GM12892 (cell line): Measurements from ENCODE around the gene SYNDIG1.

Source experiments
- POLR2A ChIP-seq: IDR thresholded peaks from 2 replicates; pipeline ENCODE4 v1.6.1; 2011; ENCODE audit warnings: low read depth, low read length, control low read depth
- POLR2AphosphoS5 ChIP-seq: IDR thresholded peaks from 2 replicates; pipeline ENCODE4 v1.6.1; 2011; ENCODE audit warnings: low read depth, low read length, control low read depth
- TAF1 ChIP-seq: IDR thresholded peaks from 2 replicates; pipeline ENCODE4 v1.6.1; 2011; ENCODE audit warnings: low read depth, mild to moderate bottlenecking, control low read depth, low read length, borderline replicate concordance

DNA sequence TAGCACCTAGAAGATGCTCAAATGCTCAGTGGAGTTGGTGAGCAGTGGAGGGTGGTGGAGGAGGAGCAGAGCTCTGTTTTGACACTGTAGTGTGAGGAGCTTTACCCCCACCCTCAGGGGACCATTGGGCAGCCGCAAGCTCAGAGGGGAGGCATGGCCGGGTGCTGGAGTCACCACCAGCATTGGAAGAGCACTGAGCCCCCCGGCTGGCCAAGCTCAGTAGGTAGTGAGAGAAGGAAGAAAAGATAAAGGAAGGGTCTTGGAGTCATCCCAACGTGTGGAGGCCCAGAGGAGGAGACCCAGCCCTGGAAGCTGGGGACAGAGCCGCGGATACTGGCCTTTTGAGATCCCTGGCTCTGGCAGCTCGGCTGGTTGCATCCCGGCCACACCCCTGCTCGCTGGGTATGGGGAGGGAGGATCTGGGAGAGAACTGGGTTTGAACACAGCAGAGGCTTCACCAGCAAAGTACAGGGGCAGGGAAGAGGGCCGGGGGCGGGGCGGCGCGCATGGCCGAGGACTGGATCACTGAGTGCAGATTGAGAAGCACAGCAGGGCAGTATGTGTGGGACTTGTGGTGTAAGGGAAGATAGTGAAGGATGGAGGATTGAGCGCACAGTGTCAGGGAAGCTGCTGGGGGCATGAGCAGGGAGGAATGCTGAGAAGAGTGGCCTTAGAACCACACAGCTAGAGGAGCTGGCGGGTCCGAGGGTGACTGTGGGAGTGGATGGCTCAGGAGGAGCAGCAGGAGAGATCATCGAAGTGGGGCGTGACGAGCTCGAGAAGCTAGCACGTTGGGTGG, 24.4 kb downstream of the SYNDIG1 start:
- TF ChIP-seq POLR2A (no peak), POLR2AphosphoS5 (no peak), TAF1 (no peak)
